ENCODE data around the gene ROBO1. TPM values are rescaled to one million over a fixed set of nuclear protein-coding genes. Genes with fewer than 3 reads are reported as not detected.
A peak's percentile ranks its signal among the peaks of the same experiment; 100 is the strongest.

ROBO1 gene
- total RNA-seq, 1 donor = 69.8 TPM

DNA sequence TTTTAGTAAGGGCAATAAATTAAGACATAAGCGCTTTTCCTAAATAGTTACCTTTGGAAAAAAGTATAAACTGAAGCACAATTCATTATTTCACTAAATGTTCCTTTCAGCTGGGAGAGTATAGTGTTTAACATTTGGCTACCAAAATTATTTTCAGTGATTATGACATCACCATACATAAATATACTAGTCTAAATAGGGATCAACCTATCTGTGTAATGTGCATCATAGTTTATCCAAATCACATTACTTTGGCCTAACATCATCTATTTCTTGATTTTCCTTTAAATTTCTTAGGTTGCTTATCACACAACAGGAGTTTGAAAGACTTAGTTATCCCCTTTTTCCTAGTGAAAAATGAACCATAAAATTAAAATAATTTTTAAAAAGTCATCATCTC is 738.9 kb downstream of the ROBO1 start:
- TF ChIP-seq, protein P1, sequence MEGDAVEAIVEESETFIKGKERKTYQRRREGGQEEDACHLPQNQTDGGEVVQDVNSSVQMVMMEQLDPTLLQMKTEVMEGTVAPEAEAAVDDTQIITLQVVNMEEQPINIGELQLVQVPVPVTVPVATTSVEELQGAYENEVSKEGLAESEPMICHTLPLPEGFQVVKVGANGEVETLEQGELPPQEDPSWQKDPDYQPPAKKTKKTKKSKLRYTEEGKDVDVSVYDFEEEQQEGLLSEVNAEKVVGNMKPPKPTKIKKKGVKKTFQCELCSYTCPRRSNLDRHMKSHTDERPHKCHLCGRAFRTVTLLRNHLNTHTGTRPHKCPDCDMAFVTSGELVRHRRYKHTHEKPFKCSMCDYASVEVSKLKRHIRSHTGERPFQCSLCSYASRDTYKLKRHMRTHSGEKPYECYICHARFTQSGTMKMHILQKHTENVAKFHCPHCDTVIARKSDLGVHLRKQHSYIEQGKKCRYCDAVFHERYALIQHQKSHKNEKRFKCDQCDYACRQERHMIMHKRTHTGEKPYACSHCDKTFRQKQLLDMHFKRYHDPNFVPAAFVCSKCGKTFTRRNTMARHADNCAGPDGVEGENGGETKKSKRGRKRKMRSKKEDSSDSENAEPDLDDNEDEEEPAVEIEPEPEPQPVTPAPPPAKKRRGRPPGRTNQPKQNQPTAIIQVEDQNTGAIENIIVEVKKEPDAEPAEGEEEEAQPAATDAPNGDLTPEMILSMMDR (IDR thresholded peaks at IDR 0.05; ENCODE audit: extremely low read depth, low read depth, low read length) = no peak

DNA sequence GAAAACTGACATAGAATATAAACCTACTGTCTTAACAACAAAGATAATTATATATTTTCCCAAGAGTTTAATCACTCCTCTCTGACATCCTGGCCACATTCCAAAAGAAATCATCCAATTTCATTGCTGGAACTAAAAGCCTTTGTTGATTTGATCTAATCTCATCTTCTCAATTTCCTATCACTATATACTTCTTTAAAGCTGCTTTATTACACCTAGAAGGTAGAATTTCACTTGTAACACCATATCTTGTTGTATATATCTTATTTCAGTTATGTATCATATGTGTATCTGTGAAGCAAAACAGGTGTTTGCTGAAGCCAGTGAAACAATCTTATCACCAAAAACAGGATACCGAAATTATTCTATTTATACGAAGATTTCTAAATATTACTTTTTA is 740.2 kb downstream of the ROBO1 start:
- Histone ChIP-seq H3K79me2 (ENCODE audit: insufficient read depth, low read length) (no peaks in the 10 kb centered on the region), H3K27ac (ENCODE audit: low read depth, low read length) (no peak overlapping the region), H3K36me3 (ENCODE audit: insufficient read depth, low read length) (no peaks in the 10 kb centered on the region), H4K20me1 (ENCODE audit: insufficient read depth, low read length) (no peaks in the 10 kb centered on the region), H3K4me2 (ENCODE audit: insufficient read depth, low read length) (no peak overlapping the region), H3K9me3 (ENCODE audit: low read depth, low read length) (no peaks in the 10 kb centered on the region), H3K4me3 (ENCODE audit: insufficient read depth, low read length) (no peak overlapping the region), H3K4me1 (ENCODE audit: insufficient read depth, low read length) (no peaks in the 10 kb centered on the region), H3K27me3 (ENCODE audit: insufficient read depth, low read length) (no peaks in the 10 kb centered on the region), H2AFZ (ENCODE audit: low read length) (no peak overlapping the region)
- TF ChIP-seq, protein P1 (IDR thresholded peaks at IDR 0.05; ENCODE audit: extremely low read depth, low read depth, low read length) = no peak
- DNase-seq (ENCODE audit: insufficient read length, low spot score, missing footprints) = no peak

More for the DNA sequence above, 738.9 kb downstream of the ROBO1 start:
- H3K4me1 ChIP-seq (ENCODE audit: insufficient read depth, low read length) = peaks cover 6% of the 10 kb centered on the region
- no peak overlapping the region for H2AFZ ChIP-seq (ENCODE audit: low read length)
- H4K20me1 ChIP-seq (ENCODE audit: insufficient read depth, low read length) = no peaks in the 10 kb centered on the region
- no peaks in the 10 kb centered on the region for H3K9me3 ChIP-seq (ENCODE audit: low read depth, low read length)
- no peak overlapping the region for H3K4me3 ChIP-seq (ENCODE audit: insufficient read depth, low read length)
- H3K27me3 ChIP-seq (ENCODE audit: insufficient read depth, low read length) = no peaks in the 10 kb centered on the region
- H3K79me2 ChIP-seq (ENCODE audit: insufficient read depth, low read length) = no peaks in the 10 kb centered on the region
- H3K36me3 ChIP-seq (ENCODE audit: insufficient read depth, low read length) = no peaks in the 10 kb centered on the region
- no peak overlapping the region for H3K4me2 ChIP-seq (ENCODE audit: insufficient read depth, low read length)
- no peak overlapping the region for H3K27ac ChIP-seq (ENCODE audit: low read depth, low read length)
- DNase-seq (ENCODE audit: insufficient read length, low spot score, missing footprints) = no peak

DNA sequence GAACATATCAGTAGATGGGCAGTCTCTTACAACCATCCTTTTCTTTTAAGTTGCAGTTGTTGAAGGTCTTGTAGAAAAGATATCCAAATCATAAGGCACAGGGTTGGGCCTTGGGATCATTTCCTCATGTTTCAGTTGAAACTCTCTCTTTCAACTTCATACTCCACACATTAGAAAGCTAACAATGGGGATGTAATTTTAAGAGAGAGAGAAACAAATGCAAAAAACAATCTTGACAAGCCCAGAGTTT is 747.9 kb downstream of the ROBO1 start:
- Histone ChIP-seq H3K79me2 (ENCODE audit: insufficient read depth, low read length) (peaks cover 29% of the 10 kb centered on the region), H3K4me2 (ENCODE audit: insufficient read depth, low read length) (peak overlapping the region; percentile 100), H3K27me3 (ENCODE audit: insufficient read depth, low read length) (no peaks in the 10 kb centered on the region), H3K4me3 (ENCODE audit: insufficient read depth, low read length) (no peak overlapping the region), H3K4me1 (ENCODE audit: insufficient read depth, low read length) (peaks cover 19% of the 10 kb centered on the region), H4K20me1 (ENCODE audit: insufficient read depth, low read length) (peaks cover 12% of the 10 kb centered on the region), H3K36me3 (ENCODE audit: insufficient read depth, low read length) (no peaks in the 10 kb centered on the region), H3K27ac (ENCODE audit: low read depth, low read length) (no peak overlapping the region), H2AFZ (ENCODE audit: low read length) (peak overlapping the region; percentile 52), H3K9me3 (ENCODE audit: low read depth, low read length) (no peaks in the 10 kb centered on the region)
- TF ChIP-seq, protein P1 (IDR thresholded peaks at IDR 0.05; ENCODE audit: extremely low read depth, low read depth, low read length) = no peak
- DNase-seq (ENCODE audit: insufficient read length, low spot score, missing footprints) = no peak

DNA sequence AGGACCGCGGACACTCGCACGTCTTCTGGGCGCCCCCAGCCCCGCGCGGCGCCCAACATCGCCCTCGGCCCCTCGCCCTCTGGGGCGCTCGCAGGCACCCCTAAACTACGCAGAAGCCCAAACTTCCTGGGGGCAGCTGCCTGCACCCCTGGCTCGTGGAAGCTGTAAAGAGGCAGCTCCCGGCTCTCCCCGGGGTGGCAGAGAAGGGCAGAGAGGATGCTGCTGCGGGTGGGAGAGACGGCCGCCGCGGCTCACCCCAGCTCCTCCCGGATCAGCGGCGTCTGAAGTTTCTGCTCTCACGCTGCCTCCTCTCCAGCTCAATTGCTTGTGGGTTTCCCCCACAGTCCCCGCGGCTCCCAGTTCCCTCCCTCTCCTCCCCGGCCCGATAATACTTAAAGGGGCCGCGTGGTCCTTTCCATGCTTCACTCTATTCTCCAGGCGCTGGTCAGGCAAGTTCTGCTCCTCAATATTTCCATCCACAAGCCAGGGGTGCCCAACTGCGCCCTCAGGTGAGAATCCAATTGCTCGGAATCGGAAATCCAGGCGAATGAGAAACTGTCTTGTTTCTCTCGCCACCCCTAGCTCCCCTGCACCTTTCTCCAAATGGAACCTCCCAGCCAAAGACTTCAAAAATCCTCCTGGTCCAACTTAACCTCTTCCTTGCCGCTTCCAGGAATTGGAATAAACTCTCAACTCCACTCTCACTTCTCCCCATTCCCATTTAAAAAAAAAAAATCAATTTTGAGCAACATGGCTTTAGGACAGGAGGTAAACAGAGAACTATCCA is 748.5 kb downstream of the ROBO1 start:
- H3K27me3 ChIP-seq (ENCODE audit: insufficient read depth, low read length) = no peaks in the 10 kb centered on the region
- peak overlapping the region; percentile 99 for H2AFZ ChIP-seq (ENCODE audit: low read length)
- TF ChIP-seq, protein P1 (IDR thresholded peaks at IDR 0.05; ENCODE audit: extremely low read depth, low read depth, low read length) = no peak
- peak overlapping the region; percentile 100 for H3K4me2 ChIP-seq (ENCODE audit: insufficient read depth, low read length)
- peaks cover 32% of the 10 kb centered on the region for H3K79me2 ChIP-seq (ENCODE audit: insufficient read depth, low read length)
- DNase-seq (ENCODE audit: insufficient read length, low spot score, missing footprints) = peak; percentile 87
- peak overlapping the region; percentile 82 for H3K4me3 ChIP-seq (ENCODE audit: insufficient read depth, low read length)
- H4K20me1 ChIP-seq (ENCODE audit: insufficient read depth, low read length) = peaks cover 12% of the 10 kb centered on the region
- H3K9me3 ChIP-seq (ENCODE audit: low read depth, low read length) = no peaks in the 10 kb centered on the region
- H3K4me1 ChIP-seq (ENCODE audit: insufficient read depth, low read length) = peaks cover 19% of the 10 kb centered on the region
- peak overlapping the region; percentile 99 for H3K27ac ChIP-seq (ENCODE audit: low read depth, low read length)
- no peaks in the 10 kb centered on the region for H3K36me3 ChIP-seq (ENCODE audit: insufficient read depth, low read length)
